Measurements from ENCODE around the gene COL12A1.

DNA sequence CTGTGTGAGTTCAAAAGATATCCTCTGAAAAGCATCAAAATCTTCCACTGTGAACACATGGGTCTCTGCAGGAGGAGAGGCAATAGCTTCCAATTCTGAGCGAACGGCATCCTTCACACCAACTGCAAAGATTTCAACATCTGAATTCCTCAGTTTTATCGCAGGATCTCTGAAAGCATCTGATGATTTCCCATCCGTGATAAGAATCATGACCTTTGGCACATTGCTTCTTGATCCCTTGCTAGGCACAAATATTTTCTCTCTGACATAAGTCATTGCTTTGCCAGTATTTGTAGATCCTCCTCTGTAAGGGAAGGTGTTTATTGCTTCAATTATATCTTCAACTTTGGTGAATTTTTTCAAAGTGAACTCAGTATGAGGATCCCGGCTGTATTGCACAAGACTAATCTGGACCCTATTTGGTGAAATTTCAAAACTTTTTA, 22.7 kb downstream of the COL12A1 start:
- TF ChIP-seq, protein P1, sequence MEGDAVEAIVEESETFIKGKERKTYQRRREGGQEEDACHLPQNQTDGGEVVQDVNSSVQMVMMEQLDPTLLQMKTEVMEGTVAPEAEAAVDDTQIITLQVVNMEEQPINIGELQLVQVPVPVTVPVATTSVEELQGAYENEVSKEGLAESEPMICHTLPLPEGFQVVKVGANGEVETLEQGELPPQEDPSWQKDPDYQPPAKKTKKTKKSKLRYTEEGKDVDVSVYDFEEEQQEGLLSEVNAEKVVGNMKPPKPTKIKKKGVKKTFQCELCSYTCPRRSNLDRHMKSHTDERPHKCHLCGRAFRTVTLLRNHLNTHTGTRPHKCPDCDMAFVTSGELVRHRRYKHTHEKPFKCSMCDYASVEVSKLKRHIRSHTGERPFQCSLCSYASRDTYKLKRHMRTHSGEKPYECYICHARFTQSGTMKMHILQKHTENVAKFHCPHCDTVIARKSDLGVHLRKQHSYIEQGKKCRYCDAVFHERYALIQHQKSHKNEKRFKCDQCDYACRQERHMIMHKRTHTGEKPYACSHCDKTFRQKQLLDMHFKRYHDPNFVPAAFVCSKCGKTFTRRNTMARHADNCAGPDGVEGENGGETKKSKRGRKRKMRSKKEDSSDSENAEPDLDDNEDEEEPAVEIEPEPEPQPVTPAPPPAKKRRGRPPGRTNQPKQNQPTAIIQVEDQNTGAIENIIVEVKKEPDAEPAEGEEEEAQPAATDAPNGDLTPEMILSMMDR (IDR thresholded peaks at IDR 0.05; ENCODE audit: borderline replicate concordance, extremely low read depth, low read length, poor library complexity, severe bottlenecking), result no peak
- TF ChIP-seq EZH2 (IDR thresholded peaks at IDR 0.05; ENCODE audit: borderline replicate concordance, low read depth, low read length, severe bottlenecking), result no peak
